Endothelial cell of umbilical vein (primary cell): ENCODE measurements around the gene EXOC7. TPM values are rescaled to one million over a fixed set of nuclear protein-coding genes. Genes with fewer than 3 reads are reported as not detected.

Experiments used
- BruUV-seq: library from RNA; stranded (reverse); fragments of 400-500 nt; replicated peaks from 2 replicates; lab custom pipeline; 2021; lab: Mats Ljungman, UMichigan
- CTCF ChIA-PET: fragments of 300-600, 350-600 bp; sonication (Branson Sonifier 250); formaldehyde crosslinking; loops from one replicate; lab custom pipeline; 2021; ENCODE audit warnings: antibody characterized with exemption, inconsistent platforms; lab: Charles Lee
- POLR2A ChIA-PET: fragments of 300-600, 350-600 bp; sonication (Branson Sonifier 250); formaldehyde crosslinking; loops from one replicate; lab custom pipeline; 2021; ENCODE audit warnings: antibody characterized with exemption, inconsistent platforms; lab: Charles Lee
- DNase-seq: peaks from one replicate; pipeline ENCODE4 v3.0.0-alpha.2; 2011; ENCODE audit warnings: low read depth, low spot score
- FAIRE-seq: peaks from 2 replicates; lab custom pipeline; 2011; peaks lifted over from hg19 to GRCh38; lab: Jason Lieb, UNC
- H2AFZ ChIP-seq: 2 replicates; pipeline ENCODE4 v1.6.0; 2012; ENCODE audit warnings: low read depth, low read length, control low read depth, inconsistent platforms
- H3K27ac ChIP-seq: 2 replicates; pipeline ENCODE4 v1.5.1; 2011; ENCODE audit warnings: low read depth, mild to moderate bottlenecking, control low read depth, low read length, moderate library complexity; ENCODE audit not compliant: insufficient read depth
- H3K27me3 ChIP-seq, 2 experiments: 2 replicates each; pipeline versions ENCODE4 v1.6.0 to v1.6.1; 2011; ENCODE audit warnings: low read length in 2 of 2, mixed read lengths in 1 of 2; ENCODE audit not compliant: control insufficient read depth in 2 of 2, insufficient read depth in 2 of 2
- H3K36me3 ChIP-seq, 2 experiments: 2 replicates in 1 of 2; 3 replicates in 1 of 2; pipeline ENCODE4 v1.5.1; 2011; ENCODE audit warnings: low read length in 2 of 2, mild to moderate bottlenecking in 1 of 2, moderate library complexity in 1 of 2; ENCODE audit not compliant: control insufficient read depth in 2 of 2, insufficient read depth in 2 of 2; ENCODE audit errors: extremely low read depth in 1 of 2
- H3K4me1 ChIP-seq: 3 replicates; pipeline ENCODE4 v1.5.1; 2011; ENCODE audit warnings: mild to moderate bottlenecking, low read length; ENCODE audit not compliant: control insufficient read depth, insufficient read depth; ENCODE audit errors: extremely low read depth
- H3K4me2 ChIP-seq: 2 replicates; pipeline ENCODE4 v1.6.1; 2011; ENCODE audit warnings: low read length, control low read depth, mixed read lengths; ENCODE audit not compliant: insufficient read depth
- H3K4me3 ChIP-seq, 3 experiments: fragments of 200-600 bp in 1 of 3; sonication (generic), shearing (Covaris generic) in 1 of 3; replicated peaks in 1 of 3; 2 replicates each; pipeline ENCODE4 v1.5.1; 2011 to 2016; ENCODE audit warnings: control low read depth in 3 of 3, low read length in 3 of 3, mild to moderate bottlenecking in 2 of 3, inconsistent platforms in 1 of 3, low read depth in 1 of 3, moderate library complexity in 1 of 3; ENCODE audit not compliant: insufficient read depth in 1 of 3
- H3K79me2 ChIP-seq: 2 replicates; pipeline ENCODE4 v1.6.0; 2012; ENCODE audit warnings: low read length, inconsistent platforms; ENCODE audit not compliant: control insufficient read depth, insufficient read depth
- H3K9ac ChIP-seq: replicated peaks from 2 replicates; pipeline ENCODE3; 2011; ENCODE audit warnings: low read length, control low read depth; ENCODE audit not compliant: insufficient read depth; ENCODE audit errors: extremely low read depth
- H3K9me1 ChIP-seq: replicated peaks from 3 replicates; pipeline ENCODE4 v1.6.0; 2011; ENCODE audit warnings: mild to moderate bottlenecking, low read length; ENCODE audit not compliant: control insufficient read depth, insufficient read depth; ENCODE audit errors: extremely low read depth
- H3K9me3 ChIP-seq: replicated peaks from 2 replicates; pipeline ENCODE4 v1.5.1; 2012; ENCODE audit warnings: low read length, inconsistent platforms; ENCODE audit not compliant: control insufficient read depth, insufficient read depth
- H4K20me1 ChIP-seq: replicated peaks from 2 replicates; pipeline ENCODE3; 2011; ENCODE audit warnings: mild to moderate bottlenecking, low read length; ENCODE audit not compliant: control insufficient read depth, insufficient read depth; ENCODE audit errors: extremely low read depth
- EZH2 ChIP-seq: IDR thresholded peaks from 2 replicates; pipeline ENCODE4 v1.6.1; 2012; ENCODE audit warnings: borderline replicate concordance, low read depth, mild to moderate bottlenecking, moderate library complexity, low read length, inconsistent platforms; ENCODE audit not compliant: severe bottlenecking
- FOS ChIP-seq: IDR thresholded peaks from 2 replicates; pipeline ENCODE4 v1.6.1; 2011; ENCODE audit warnings: mild to moderate bottlenecking, low read length, moderate library complexity, borderline replicate concordance; ENCODE audit not compliant: insufficient read depth
- GATA2 ChIP-seq: IDR thresholded peaks from 2 replicates; pipeline ENCODE4 v1.7.0; 2011; ENCODE audit warnings: low read depth, mild to moderate bottlenecking, moderate library complexity, mixed read lengths, low read length; ENCODE audit not compliant: insufficient read length, insufficient read depth
- JUN ChIP-seq: IDR thresholded peaks from 2 replicates; pipeline ENCODE4 v1.6.1; 2011; ENCODE audit warnings: borderline replicate concordance, low read depth; ENCODE audit not compliant: insufficient read length, insufficient read depth
- MYC ChIP-seq: IDR thresholded peaks from one replicate; pipeline ENCODE4 v1.6.1; 2011; ENCODE audit warnings: mild to moderate bottlenecking, low read depth, low read length
- POLR2A ChIP-seq: IDR thresholded peaks from 2 replicates; pipeline ENCODE4 v1.6.1; 2012; ENCODE audit warnings: low read depth, mild to moderate bottlenecking, control low read depth, low read length
- POLR2AphosphoS5 ChIP-seq: IDR thresholded peaks from 2 replicates; pipeline ENCODE4 v1.6.1; 2012; ENCODE audit warnings: low read depth, mild to moderate bottlenecking, control low read depth, low read length, moderate library complexity; ENCODE audit not compliant: insufficient read depth
- dilution Hi-C: fragments of 300-500 bp; cut with MboI; formaldehyde crosslinking; loops from one replicate; pipeline ENCODE4 v1.15.0; 2019; ENCODE audit warnings: low sequenced_read_pairs; ENCODE audit not compliant: extremely low pct_ligation_motif_present
- intact Hi-C: fragments of 100-400 bp; cut with micrococcal nuclease; formaldehyde crosslinking; loops from one replicate; pipeline ENCODE4 v1.10.0; 2022
- polyA plus RNA-seq, 4 experiments: library from polyadenylated mRNA; depleted of rRNA in 3 of 4; stranded (reverse) in 3 of 4; unstranded in 1 of 4; fragments of >200 nt; gene quantifications; 2 replicates each; pipeline versions ENCODE4 v1.2.1 to v1.2.3, GENCODE V29; 2011 to 2012; ENCODE audit warnings: missing spikeins in 1 of 4
- total RNA-seq: library from RNA; stranded (reverse); gene quantifications from 2 replicates; pipeline ENCODE4 v1.2.3, GENCODE V29; 2021
- TF ChIP-seq, protein P1 (sequence below), 2 donors: IDR thresholded peaks; 1 replicate in 1 of 2; 2 replicates in 1 of 2; pipeline ENCODE4 v1.5.1; 2011; ENCODE audit warnings: low read length in 2 of 2, mild to moderate bottlenecking in 2 of 2, moderate library complexity in 2 of 2, control low read depth in 1 of 2, inconsistent platforms in 1 of 2, low read depth in 1 of 2; ENCODE audit not compliant: insufficient read depth in 1 of 2; ENCODE audit errors: extremely low read depth in 1 of 2
- TF ChIP-seq, protein P2 (sequence below): IDR thresholded peaks from 2 replicates; pipeline ENCODE4 v1.6.1; 2011; ENCODE audit not compliant: insufficient read depth, insufficient read length

EXOC7 gene
- total and polyA plus RNA-seq, 2 donors (not counting 3 experiments of a cell fraction or from before 2014, with no cell fraction given), result 91.5 to 137 TPM

DNA sequence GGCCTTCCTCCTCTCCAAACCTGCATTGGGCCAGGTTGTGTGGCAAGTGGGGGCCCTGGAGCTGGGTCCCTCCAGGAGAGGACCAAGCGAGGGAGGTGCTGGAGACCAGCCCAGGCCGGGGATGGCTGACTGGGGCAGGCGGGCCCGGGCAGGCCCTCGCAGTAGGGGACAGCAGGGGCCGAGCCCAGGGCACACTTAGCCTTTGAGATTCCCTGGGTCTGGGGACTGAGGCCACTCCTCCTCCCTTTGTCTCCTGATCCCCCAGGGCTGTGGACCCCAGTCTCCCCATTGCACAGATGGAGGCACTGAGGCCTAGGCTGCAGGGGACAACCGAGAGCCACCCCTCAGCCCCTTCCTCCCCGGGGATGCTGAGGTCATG is 32.2 kb upstream of the EXOC7 start:
- dilution Hi-C loops, result no loop called here

More for the DNA sequence above, 32.2 kb upstream of the EXOC7 start:
- Histone ChIP-seq H3K4me1 (no peaks in the 10 kb centered on the region), H3K4me2 (no peak overlapping the region), H3K79me2 (no peaks in the 10 kb centered on the region), H3K27ac (no peak overlapping the region), H3K4me3 (no peak overlapping the region), H3K9me3 (no peaks in the 10 kb centered on the region), H3K27me3 (peaks cover 17 to 25% of the 10 kb centered on the region in 2 experiments), H2AFZ (no peak overlapping the region), H3K9ac (no peak overlapping the region), H3K9me1 (no peaks in the 10 kb centered on the region), H4K20me1 (no peaks in the 10 kb centered on the region), H3K36me3 (no peaks in the 10 kb centered on the region)
- ChIA-PET POLR2A (no interaction called here), CTCF (interaction anchor here (1.3 to 3.8 kb wide), 2 partner anchors 46 to 144 kb away, joined by 8 to 16 read pairs; no protein-coding TSS in a partner anchor)
- no TSS peak for BruUV-seq
- intact Hi-C loops, result no loop called here
- DNase-seq (no peak), FAIRE-seq (no peak)
- TF ChIP-seq POLR2A (no peak), MYC (no peak), POLR2AphosphoS5 (no peak), GATA2 (no peak), JUN (no peak), EZH2 (no peak), FOS (no peak)
- TF ChIP-seq, protein P1, sequence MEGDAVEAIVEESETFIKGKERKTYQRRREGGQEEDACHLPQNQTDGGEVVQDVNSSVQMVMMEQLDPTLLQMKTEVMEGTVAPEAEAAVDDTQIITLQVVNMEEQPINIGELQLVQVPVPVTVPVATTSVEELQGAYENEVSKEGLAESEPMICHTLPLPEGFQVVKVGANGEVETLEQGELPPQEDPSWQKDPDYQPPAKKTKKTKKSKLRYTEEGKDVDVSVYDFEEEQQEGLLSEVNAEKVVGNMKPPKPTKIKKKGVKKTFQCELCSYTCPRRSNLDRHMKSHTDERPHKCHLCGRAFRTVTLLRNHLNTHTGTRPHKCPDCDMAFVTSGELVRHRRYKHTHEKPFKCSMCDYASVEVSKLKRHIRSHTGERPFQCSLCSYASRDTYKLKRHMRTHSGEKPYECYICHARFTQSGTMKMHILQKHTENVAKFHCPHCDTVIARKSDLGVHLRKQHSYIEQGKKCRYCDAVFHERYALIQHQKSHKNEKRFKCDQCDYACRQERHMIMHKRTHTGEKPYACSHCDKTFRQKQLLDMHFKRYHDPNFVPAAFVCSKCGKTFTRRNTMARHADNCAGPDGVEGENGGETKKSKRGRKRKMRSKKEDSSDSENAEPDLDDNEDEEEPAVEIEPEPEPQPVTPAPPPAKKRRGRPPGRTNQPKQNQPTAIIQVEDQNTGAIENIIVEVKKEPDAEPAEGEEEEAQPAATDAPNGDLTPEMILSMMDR (IDR thresholded peaks at IDR 0.05; ENCODE audit: extremely low read depth in 1 of 2, insufficient read depth in 1 of 2, low read depth in 1 of 2, low read length in 2 of 2), result no peak
- TF ChIP-seq, protein P2, sequence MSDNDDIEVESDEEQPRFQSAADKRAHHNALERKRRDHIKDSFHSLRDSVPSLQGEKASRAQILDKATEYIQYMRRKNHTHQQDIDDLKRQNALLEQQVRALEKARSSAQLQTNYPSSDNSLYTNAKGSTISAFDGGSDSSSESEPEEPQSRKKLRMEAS, result no peak
